Subcutaneous adipose tissue (tissue), 4 donors: ENCODE measurements around the gene ENOX1. TPM values are rescaled to one million over a fixed set of nuclear protein-coding genes. Genes with fewer than 3 reads are reported as not detected.

Experiments used
- total RNA-seq, 4 donors: library from RNA; depleted of rRNA; stranded (reverse); fragments of >200 nt; gene quantifications; one replicate each; pipeline ENCODE4 v1.1.0, GENCODE V29; 2016
- TF ChIP-seq, protein P1 (sequence below): fragments of 450-650 bp; IDR thresholded peaks from one replicate; pipeline ENCODE4 v1.5.1; 2016; ENCODE audit warnings: low read depth, mild to moderate bottlenecking, control low read depth, antibody characterized with exemption, moderate library complexity

ENOX1 gene
- total RNA-seq, 4 donors from 2014 or later, result 0.66 to 4.7 (median 2.1) TPM

DNA sequence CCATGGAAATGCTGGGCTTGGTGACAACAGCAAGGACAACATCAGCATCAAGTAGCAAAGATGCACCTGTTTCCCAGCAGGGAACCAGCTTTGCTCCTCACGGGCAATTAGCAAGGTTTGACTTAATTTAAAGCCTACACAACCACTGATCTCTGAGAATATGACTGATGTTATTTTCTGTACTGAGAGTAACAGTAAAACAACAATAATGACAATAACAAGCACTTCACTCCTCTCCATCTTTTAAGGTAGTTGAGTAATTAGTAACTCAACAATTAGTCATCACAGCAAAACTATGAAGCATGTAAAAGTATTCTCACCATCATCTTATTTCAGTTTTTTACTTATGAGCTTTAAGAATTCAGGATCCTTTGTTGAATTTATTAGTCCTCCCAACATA lies 37.3 kb downstream of the ENOX1 start:
- TF ChIP-seq, protein P1, sequence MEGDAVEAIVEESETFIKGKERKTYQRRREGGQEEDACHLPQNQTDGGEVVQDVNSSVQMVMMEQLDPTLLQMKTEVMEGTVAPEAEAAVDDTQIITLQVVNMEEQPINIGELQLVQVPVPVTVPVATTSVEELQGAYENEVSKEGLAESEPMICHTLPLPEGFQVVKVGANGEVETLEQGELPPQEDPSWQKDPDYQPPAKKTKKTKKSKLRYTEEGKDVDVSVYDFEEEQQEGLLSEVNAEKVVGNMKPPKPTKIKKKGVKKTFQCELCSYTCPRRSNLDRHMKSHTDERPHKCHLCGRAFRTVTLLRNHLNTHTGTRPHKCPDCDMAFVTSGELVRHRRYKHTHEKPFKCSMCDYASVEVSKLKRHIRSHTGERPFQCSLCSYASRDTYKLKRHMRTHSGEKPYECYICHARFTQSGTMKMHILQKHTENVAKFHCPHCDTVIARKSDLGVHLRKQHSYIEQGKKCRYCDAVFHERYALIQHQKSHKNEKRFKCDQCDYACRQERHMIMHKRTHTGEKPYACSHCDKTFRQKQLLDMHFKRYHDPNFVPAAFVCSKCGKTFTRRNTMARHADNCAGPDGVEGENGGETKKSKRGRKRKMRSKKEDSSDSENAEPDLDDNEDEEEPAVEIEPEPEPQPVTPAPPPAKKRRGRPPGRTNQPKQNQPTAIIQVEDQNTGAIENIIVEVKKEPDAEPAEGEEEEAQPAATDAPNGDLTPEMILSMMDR, result no peak

DNA sequence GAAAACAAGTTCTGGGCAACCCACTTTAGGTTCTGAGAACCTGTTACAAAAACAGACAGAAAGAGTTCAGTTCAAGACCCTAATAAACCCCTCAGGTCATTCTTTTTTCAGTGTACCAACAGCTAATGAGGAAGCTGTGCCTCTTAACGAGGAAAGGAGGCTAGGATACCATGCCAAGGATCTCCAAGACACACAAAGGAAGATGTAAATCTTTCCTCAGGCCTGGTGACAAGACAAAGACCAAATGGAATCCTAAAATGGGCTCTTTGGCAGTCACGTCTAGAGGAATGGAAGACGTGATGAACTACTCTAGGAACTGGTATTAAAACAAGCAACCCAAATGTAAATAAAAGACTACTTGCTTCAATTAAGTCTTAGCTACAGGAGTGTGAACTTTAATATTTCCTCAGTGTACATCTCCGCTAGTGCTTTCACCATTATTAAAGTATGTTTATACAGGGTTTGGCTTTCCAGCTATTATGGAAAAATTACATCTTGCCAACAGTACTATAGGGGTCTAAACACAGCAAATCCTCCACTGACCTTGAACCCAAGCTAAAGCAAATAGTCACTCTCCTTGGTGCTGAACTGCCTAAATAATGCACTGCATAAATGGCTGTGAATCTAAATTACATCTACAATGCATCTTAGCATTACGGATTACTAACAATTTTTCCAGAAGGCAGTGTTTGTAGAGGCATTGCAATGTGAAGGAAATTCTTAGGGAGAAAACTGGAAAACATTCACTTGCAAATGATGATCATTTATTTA lies 42.3 kb downstream of the ENOX1 start:
- TF ChIP-seq, protein P1, result no peak

DNA sequence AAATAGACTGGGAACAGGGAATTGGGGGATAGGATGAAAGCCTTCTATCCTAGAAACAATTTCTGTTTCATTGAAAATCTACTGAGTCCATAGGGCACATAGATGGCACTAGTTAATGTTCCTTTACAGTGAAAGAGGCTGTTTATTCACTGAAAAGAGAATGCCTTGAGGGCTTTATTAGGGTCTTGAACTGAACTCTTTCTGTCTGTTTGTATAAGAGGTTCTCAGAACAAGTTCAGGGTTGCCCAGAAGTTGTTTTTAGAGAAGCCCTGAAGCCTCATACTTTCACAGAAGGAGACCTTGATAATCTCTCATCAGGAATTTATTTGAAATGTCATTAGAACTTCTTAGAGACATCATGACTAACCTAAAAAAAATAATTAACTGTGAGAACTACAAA lies 43.9 kb downstream of the ENOX1 start:
- TF ChIP-seq, protein P1, result no peak

DNA sequence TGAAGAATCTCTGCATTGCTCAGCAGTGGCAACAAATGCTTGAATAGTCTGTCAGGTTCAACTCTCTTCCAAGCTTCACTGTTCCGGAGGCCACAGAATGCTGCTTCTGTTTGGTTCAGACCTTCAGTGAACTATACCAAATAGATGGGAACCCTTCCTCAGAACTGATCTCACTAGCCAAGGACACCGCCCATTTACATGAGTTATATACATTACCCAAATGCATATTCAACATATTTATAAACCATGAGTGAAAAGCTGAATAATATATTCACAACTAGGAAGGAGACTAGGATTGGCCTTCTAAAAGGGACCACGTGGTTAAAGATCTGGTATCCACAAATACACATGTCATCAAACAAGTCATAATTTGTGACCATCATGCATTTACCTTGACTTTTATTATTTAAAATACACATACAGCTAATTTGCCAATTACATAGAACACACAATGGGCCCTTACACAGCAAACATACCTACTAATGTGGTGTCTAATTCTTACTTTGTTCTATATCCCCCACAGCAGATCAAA lies 49.3 kb downstream of the ENOX1 start:
- TF ChIP-seq, protein P1, result no peak

DNA sequence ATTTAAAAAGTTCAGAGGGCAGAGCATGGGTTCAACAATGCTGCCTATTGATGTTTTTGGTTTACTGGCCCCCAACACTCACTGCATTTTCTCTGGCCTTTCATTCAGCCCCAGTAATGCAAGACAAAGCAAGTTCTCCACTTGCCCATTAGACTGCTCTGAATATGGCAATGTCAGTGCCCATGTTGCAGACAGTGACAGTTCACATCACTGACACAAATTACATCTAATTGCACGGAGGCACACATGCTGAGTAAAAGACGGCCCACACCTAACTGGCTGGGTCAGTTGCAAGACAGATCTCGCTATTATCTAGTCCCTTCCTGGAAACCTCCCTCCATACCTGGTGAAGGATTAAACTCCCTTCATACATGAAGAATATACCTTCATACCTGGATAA lies 54.0 kb downstream of the ENOX1 start:
- TF ChIP-seq, protein P1, result no peak

DNA sequence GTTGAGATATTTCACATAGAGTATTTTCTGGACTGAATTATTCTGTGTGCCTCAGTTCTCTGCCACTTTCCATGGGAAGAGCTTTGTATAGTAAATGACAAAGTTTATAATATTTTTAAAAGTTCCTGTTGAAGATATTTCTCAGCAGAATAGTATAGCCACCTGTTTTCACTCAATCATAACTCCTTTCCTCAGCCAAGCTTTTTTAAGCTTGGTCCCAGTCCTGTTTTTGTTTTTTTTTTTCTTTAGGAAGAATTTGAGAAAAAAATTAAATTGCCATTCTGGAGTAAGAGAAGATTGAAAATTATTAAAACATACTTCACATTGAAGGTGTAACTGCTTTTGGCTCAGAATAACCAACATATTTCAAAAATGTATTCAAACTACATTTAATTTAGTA lies 55.5 kb downstream of the ENOX1 start:
- TF ChIP-seq, protein P1, result no peak

DNA sequence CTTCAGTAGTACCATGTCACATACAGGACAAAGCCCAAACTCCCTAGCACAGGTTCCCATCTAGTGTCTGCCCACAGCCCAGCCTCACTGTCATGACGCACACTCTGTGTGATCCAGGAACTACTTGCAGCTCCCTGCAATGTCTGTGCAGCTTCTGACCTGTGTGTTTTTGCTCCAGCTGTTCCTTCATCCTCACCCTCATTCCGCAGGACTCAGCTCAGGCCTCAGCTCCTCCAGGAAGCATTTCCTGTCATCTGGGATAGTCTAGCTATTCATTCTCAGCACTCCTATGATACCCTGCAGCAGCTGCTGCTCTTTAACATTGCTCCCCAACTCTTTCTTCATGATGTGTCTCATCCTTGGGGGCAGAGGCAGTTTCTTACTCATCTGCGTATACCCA lies 56.1 kb downstream of the ENOX1 start:
- TF ChIP-seq, protein P1, result no peak
